ENCODE data around the gene AK2.
A peak's percentile ranks its signal among the peaks of the same experiment; 100 is the strongest.
"Not testable (repeated sequence)": the region's sequence is repeated elsewhere in the genome, so short reads cannot be mapped to it uniquely, and the experiment has no call there.

Gene AK2

DNA sequence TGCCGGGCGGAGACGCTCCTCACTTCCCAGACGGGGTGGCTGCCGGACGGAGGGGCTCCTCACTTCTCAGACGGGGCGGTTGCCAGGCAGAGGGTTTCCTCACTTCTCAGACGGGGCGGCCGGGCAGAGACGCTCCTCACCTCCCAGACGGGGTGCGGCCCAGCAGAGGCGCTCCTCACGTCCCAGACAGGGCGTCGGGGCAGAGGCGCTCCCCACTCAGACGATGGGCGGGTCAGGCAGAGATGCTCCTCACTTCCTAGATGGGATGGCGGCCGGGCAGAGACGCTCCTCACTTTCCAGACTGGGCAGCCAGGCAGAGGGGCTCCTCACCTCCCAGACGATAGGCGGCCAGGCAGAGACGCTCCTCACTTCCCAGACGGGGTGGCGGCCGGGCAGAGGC, 61.6 kb downstream of the AK2 start:
- not testable (repeated sequence) for H3K9me3 ChIP-seq (ENCODE audit: control insufficient read depth, insufficient read depth, low read length); H3K4me1 ChIP-seq (ENCODE audit: control insufficient read depth, insufficient read depth, low read length); H3K36me3 ChIP-seq (ENCODE audit: control insufficient read depth, insufficient read depth, low read length); H3K4me3 ChIP-seq (ENCODE audit: low read depth, low read length); H3K9ac ChIP-seq (ENCODE audit: low read depth, low read length)
- H3K27me3 ChIP-seq (ENCODE audit: control insufficient read depth, insufficient read depth, low read length): peaks cover 26% of the 10 kb centered on the region

DNA sequence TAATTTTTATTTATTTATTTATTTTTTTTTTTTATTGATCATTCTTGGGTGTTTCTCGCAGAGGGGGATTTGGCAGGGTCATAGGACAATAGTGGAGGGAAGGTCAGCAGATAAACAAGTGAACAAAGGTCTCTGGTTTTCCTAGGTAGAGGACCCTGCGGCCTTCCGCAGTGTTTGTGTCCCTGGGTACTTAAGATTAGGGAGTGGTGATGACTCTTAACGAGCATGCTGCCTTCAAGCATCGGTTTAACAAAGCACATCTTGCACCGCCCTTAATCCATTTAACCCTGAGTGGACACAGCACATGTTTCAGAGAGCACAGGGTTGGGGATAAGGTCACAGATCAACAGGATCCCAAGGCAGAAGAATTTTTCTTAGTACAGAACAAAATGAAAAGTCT, 63.2 kb downstream of the AK2 start:
- not testable (repeated sequence) for H3K4me1 ChIP-seq (ENCODE audit: control insufficient read depth, insufficient read depth, low read length); H3K9me3 ChIP-seq (ENCODE audit: control insufficient read depth, insufficient read depth, low read length); H3K4me3 ChIP-seq (ENCODE audit: low read depth, low read length); H3K9ac ChIP-seq (ENCODE audit: low read depth, low read length); H3K36me3 ChIP-seq (ENCODE audit: control insufficient read depth, insufficient read depth, low read length)
- peaks cover 39% of the 10 kb centered on the region for H3K27me3 ChIP-seq (ENCODE audit: control insufficient read depth, insufficient read depth, low read length)

DNA sequence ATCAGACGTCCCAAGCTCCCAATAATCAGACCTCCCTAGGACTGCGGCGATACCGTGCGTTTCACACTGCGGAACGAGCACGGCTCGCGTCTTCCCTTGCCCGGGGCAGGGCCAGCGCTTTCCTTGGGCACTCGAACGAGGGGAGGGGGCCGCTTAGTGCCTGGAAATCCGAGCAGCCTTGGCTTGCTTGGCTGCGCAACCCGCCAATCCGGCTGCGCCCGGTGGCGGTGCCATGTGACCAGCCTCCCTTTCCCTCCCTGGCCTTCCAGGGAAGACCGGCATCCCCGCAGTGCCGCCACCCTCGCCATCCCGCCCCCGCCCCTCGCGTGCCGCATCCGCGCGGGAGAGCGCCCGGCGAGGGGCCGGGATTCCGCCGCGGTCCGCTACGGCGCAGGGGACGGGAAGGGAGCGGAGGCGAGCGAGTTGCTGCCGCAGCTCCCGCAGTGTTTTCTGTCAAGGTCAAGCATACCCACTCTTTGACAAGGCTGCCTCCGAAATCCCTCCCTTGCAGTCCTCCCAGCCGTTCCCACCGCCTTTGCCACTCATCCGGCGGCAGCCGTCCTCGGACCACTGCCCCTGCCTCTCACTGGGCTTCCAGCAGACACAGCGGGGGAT, 63.8 kb downstream of the AK2 start:
- Histone ChIP-seq H3K9me3 (ENCODE audit: control insufficient read depth, insufficient read depth, low read length) (no peaks in the 10 kb centered on the region), H3K4me1 (ENCODE audit: control insufficient read depth, insufficient read depth, low read length) (no peaks in the 10 kb centered on the region), H3K27me3 (ENCODE audit: control insufficient read depth, insufficient read depth, low read length) (peaks cover 44% of the 10 kb centered on the region), H3K9ac (ENCODE audit: low read depth, low read length) (peak overlapping the region; percentile 37), H3K36me3 (ENCODE audit: control insufficient read depth, insufficient read depth, low read length) (no peaks in the 10 kb centered on the region), H3K4me3 (ENCODE audit: low read depth, low read length) (peak overlapping the region; percentile 74)

GRCh38 chr1:32971576-32971975, 65.1 kb downstream of the AK2 start:
- no peak overlapping the region for H3K9ac ChIP-seq (ENCODE audit: low read depth, low read length)
- H3K36me3 ChIP-seq (ENCODE audit: control insufficient read depth, insufficient read depth, low read length): no peaks in the 10 kb centered on the region
- H3K9me3 ChIP-seq (ENCODE audit: control insufficient read depth, insufficient read depth, low read length): no peaks in the 10 kb centered on the region
- no peak overlapping the region for H3K4me3 ChIP-seq (ENCODE audit: low read depth, low read length)
- H3K4me1 ChIP-seq (ENCODE audit: control insufficient read depth, insufficient read depth, low read length): no peaks in the 10 kb centered on the region
- H3K27me3 ChIP-seq (ENCODE audit: control insufficient read depth, insufficient read depth, low read length): peaks cover 47% of the 10 kb centered on the region

GRCh38 chr1:32971156-32971555, 65.5 kb downstream of the AK2 start:
- H3K9me3 ChIP-seq (ENCODE audit: control insufficient read depth, insufficient read depth, low read length): no peaks in the 10 kb centered on the region
- H3K27me3 ChIP-seq (ENCODE audit: control insufficient read depth, insufficient read depth, low read length): peaks cover 47% of the 10 kb centered on the region
- no peak overlapping the region for H3K9ac ChIP-seq (ENCODE audit: low read depth, low read length)
- no peaks in the 10 kb centered on the region for H3K36me3 ChIP-seq (ENCODE audit: control insufficient read depth, insufficient read depth, low read length)
- no peaks in the 10 kb centered on the region for H3K4me1 ChIP-seq (ENCODE audit: control insufficient read depth, insufficient read depth, low read length)
- H3K4me3 ChIP-seq (ENCODE audit: low read depth, low read length): no peak overlapping the region

DNA sequence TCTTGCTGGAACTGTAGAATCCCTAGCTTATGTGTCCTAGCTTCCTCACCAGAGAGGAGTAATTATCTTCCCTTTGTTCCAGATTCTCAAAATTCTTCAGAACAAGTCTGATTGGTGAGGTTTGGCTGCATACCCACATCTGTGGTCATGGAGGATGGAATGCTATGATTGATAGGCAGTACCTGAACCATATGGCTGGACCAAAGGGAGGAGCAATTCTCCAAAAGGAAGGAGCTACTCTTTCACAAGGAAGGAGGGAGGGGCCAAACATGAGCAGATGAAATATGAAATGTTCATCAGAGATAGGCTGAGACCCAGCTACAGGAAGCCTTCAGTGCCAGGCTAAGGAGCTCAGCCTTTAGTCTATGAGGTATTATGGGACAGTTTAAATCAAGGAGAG, 67.1 kb downstream of the AK2 start:
- Histone ChIP-seq H3K4me3 (ENCODE audit: low read depth, low read length) (no peak overlapping the region), H3K9me3 (ENCODE audit: control insufficient read depth, insufficient read depth, low read length) (no peaks in the 10 kb centered on the region), H3K36me3 (ENCODE audit: control insufficient read depth, insufficient read depth, low read length) (no peaks in the 10 kb centered on the region), H3K9ac (ENCODE audit: low read depth, low read length) (no peak overlapping the region), H3K27me3 (ENCODE audit: control insufficient read depth, insufficient read depth, low read length) (peaks cover 47% of the 10 kb centered on the region), H3K4me1 (ENCODE audit: control insufficient read depth, insufficient read depth, low read length) (peaks cover 7% of the 10 kb centered on the region)

GRCh38 chr1:32967888-32968568, 68.7 kb downstream of the AK2 start:
- Histone ChIP-seq H3K9me3 (ENCODE audit: control insufficient read depth, insufficient read depth, low read length) (no peaks in the 10 kb centered on the region), H3K4me3 (ENCODE audit: low read depth, low read length) (no peak overlapping the region), H3K36me3 (ENCODE audit: control insufficient read depth, insufficient read depth, low read length) (no peaks in the 10 kb centered on the region), H3K4me1 (ENCODE audit: control insufficient read depth, insufficient read depth, low read length) (peaks cover 7% of the 10 kb centered on the region), H3K27me3 (ENCODE audit: control insufficient read depth, insufficient read depth, low read length) (peaks cover 48% of the 10 kb centered on the region), H3K9ac (ENCODE audit: low read depth, low read length) (no peak overlapping the region)

- Histone ChIP-seq H3K27me3 (ENCODE audit: control insufficient read depth, insufficient read depth, low read length) (peaks cover 45% of the 10 kb centered on the region), H3K4me3 (ENCODE audit: low read depth, low read length) (no peak overlapping the region)
Observed at GRCh38 chr1:32966900-32967299, 69.8 kb downstream of the AK2 start.

GRCh38 chr1:32965251-32965747, 71.4 kb downstream of the AK2 start:
- Histone ChIP-seq H3K4me1 (ENCODE audit: control insufficient read depth, insufficient read depth, low read length) (peaks cover 9% of the 10 kb centered on the region), H3K36me3 (ENCODE audit: control insufficient read depth, insufficient read depth, low read length) (no peaks in the 10 kb centered on the region), H3K9ac (ENCODE audit: low read depth, low read length) (peak overlapping the region; percentile 37), H3K9me3 (ENCODE audit: control insufficient read depth, insufficient read depth, low read length) (no peaks in the 10 kb centered on the region), H3K4me3 (ENCODE audit: low read depth, low read length) (peak overlapping the region; percentile 54), H3K27me3 (ENCODE audit: control insufficient read depth, insufficient read depth, low read length) (peaks cover 30% of the 10 kb centered on the region)

More at GRCh38 chr1:32966900-32967299, 69.8 kb downstream of the AK2 start:
- no peaks in the 10 kb centered on the region for H3K9me3 ChIP-seq (ENCODE audit: control insufficient read depth, insufficient read depth, low read length)
- H3K36me3 ChIP-seq (ENCODE audit: control insufficient read depth, insufficient read depth, low read length): no peaks in the 10 kb centered on the region
- no peak overlapping the region for H3K9ac ChIP-seq (ENCODE audit: low read depth, low read length)
- peaks cover 9% of the 10 kb centered on the region for H3K4me1 ChIP-seq (ENCODE audit: control insufficient read depth, insufficient read depth, low read length)

DNA sequence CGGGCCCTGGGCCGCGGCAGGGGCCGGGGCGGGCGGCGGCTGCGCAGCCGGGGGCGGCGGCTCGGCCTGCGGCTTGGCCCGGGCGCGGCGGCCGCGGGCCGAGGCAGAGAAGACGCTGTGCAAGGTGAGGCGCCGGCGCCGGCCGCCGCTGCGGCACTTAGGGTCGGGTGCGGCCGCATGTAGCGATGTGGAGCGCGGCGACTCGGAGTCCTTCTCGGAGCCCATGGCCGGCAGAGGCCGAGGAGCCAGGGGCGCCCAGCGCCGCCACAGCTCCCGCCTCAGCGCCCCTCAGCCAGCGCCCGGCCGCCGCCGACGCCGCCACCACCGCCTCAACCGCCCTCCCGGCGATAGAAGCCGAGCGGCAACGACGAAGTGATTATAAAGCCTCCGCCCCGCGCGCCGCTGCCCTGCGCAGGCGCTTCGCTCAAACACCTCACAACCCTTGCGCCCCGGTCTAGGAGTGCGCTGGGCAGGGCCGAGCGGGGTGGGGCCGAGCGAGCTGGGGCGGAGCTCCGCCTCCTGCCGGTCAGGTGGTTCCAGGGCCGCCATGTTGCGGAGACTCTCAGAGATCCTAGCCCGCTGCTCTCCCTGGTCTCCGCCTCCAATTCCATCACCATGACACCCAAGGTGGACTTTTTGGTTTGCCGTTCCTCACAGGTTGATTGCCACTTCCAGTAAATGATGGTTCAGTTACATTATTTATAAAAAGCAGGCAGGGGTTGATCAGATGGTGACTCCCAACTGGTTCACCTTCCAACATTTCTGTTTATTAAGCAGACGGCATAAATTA, 72.0 kb downstream of the AK2 start, which contains the start of gene RNF19B:
Gene RNF19B (minus strand): TSS at position 349 of the 790 bp plus-strand sequence. CDS start 124 bp downstream, at position 225.
- peaks cover 9% of the 10 kb centered on the region for H3K4me1 ChIP-seq (ENCODE audit: control insufficient read depth, insufficient read depth, low read length)
- H3K4me3 ChIP-seq (ENCODE audit: low read depth, low read length): peak within 1 kb of the TSS; percentile 79
- peak within 1 kb of the TSS; percentile 37 for H3K9ac ChIP-seq (ENCODE audit: low read depth, low read length)
- H3K9me3 ChIP-seq (ENCODE audit: control insufficient read depth, insufficient read depth, low read length): no peaks in the 10 kb centered on the region
- H3K27me3 ChIP-seq (ENCODE audit: control insufficient read depth, insufficient read depth, low read length): peaks cover 27% of the 10 kb centered on the region
- no peaks in the 10 kb centered on the region for H3K36me3 ChIP-seq (ENCODE audit: control insufficient read depth, insufficient read depth, low read length)

- Histone ChIP-seq H3K9me3 (ENCODE audit: control insufficient read depth, insufficient read depth, low read length) (no peaks in the 10 kb centered on the region), H3K27me3 (ENCODE audit: control insufficient read depth, insufficient read depth, low read length) (peaks cover 20% of the 10 kb centered on the region)
Observed at GRCh38 chr1:32963746-32964460, 72.8 kb downstream of the AK2 start.

More at GRCh38 chr1:32963746-32964460, 72.8 kb downstream of the AK2 start:
- H3K4me1 ChIP-seq (ENCODE audit: control insufficient read depth, insufficient read depth, low read length): peaks cover 9% of the 10 kb centered on the region
- peak overlapping the region; percentile 79 for H3K4me3 ChIP-seq (ENCODE audit: low read depth, low read length)
- no peak overlapping the region for H3K9ac ChIP-seq (ENCODE audit: low read depth, low read length)
- no peaks in the 10 kb centered on the region for H3K36me3 ChIP-seq (ENCODE audit: control insufficient read depth, insufficient read depth, low read length)

Measured in iPS-15b (cell line).